Measurements from ENCODE around the gene UPP2.

The UPP2 gene

GRCh38 chr2:158101384-158101926 is at the start of gene UPP2:
TSS of gene UPP2 (plus strand) at chr2:158101876. CDS start at chr2:158102064, 188 bp downstream.
- no peak for DNase-seq

- no peak for DNase-seq
Measured at GRCh38 chr2:158052761-158053160, 48.9 kb upstream of the UPP2 start.

- no peak for DNase-seq
Measured at GRCh38 chr2:158056875-158057274, 44.8 kb upstream of the UPP2 start.

DNA sequence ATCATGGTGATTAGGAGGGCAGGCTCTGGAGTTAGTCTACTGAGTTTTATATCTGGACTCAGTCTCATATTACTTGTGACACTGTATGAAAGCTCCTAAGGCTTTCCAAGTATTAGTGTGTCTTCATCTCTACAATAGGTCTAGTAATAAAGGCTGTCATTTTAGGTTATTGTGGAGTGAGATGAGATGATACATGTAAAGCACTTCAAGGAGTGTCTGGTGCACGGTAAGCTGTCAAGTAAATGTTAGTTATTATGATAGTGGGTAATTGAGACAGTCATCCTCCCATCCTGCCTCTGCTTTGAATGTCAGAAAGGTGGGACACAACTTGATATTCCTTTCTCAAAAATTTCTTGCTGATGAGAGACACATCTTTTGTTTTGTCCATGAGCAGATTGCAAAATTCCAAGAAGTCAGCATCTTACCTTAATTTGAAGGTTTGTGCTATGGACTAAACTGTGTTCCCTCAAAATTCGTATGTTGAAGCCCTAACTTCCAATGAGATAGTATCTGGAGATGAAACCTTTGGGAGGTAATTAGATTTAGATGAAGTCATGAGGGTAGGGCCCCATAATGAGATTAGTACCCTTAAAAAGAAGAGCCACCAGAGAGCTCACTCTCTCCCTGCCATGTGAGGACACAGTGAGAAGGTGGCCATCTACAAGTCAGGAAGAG is 41.4 kb upstream of the UPP2 start:
- DNase-seq = no peak

- DNase-seq = no peak
Measured at GRCh38 chr2:158060835-158061435, 40.7 kb upstream of the UPP2 start.

- DNase-seq = no peak
Measured at GRCh38 chr2:158061763-158062162, 39.9 kb upstream of the UPP2 start.

DNA sequence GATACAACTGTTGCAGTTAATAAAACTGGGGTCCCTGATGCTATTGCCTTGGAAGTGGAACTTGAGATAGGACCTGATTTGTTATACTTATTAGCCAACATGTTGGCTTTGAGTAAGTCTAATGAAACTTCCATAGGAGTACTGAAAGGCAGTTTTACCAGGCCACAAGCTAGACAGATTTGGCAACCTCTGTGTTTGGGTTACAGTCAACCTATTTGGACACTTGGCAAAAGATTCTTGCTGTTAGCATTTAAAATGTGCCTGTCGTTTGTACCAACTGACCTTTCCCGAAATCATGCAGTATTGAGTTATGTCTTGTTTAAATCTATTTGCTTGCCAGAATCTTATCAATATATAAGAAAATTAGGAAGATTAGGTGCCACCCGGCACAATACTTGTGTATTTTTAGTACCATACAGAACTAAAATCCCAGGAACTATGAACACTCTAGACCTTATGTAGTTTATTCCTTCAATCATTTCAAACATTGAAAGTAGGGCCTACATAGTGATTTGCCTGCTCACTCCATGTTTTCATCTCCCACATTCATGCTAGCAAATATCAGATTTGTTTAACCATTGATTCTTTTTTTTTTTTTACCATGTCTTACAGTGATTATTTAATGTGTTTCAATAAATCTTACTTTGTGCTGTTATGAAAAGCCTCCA is 35.5 kb upstream of the UPP2 start:
- DNase-seq = no peak

DNA sequence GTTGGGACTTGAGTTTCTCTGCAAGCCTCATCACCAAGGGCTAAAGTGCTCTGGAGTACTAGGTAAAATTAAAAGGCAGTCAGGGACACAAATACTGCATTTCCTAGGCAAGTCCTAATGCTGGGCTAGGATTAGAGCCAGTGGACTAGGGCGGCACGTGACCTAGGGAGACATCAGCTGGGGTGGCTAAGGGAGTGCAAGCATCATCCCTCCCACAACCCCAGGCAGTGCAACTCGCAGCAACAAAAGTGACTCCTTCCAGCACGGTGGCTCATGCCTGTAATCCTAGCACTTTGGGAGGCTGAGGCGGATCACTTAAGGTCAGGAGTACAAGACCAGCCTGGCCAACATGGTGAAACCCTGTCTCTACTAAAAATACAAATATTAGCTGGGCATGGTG is 30.7 kb upstream of the UPP2 start:
- no peak for DNase-seq

DNA sequence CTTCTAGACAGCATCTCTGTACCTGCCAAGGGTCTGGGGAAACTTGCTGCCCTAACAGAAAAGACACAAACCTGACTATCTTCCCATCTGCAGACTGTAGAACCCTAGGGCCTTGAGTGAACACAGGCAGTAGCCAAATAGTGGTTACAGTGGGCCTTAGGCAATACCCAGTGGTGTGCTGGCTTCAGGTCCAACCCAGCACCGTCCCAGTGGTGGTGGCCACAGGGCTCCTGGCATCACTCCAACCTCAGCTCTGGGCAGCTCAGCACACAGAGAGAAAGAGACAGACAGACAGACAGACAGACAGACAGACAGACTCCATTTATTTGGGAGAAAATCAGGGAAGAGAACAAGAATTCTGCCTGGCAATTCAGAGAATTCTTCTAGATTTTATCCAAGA is 29.3 kb upstream of the UPP2 start:
- no peak for DNase-seq

- no peak for DNase-seq
Measured at GRCh38 chr2:158079672-158080071, 22.0 kb upstream of the UPP2 start.

DNA sequence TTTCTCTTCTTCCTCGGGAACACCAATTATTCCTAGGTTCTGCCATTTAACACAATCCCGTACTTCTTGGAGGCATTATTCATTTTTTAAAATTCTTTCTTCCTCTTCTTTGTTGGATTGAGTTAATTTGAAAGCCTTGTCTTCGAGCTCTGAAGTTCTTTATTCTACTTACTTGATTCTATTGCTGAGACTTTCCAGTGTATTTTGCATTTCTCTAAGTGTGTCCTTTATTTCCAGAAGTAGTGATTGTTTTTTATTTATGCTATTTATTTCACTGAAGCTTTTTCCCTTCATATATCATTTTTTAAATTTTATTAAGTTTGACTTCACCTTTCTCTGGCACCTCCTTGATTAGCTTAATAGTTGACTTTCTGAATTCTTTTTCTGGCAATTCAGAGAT is 13.6 kb upstream of the UPP2 start:
- no peak for DNase-seq

DNA sequence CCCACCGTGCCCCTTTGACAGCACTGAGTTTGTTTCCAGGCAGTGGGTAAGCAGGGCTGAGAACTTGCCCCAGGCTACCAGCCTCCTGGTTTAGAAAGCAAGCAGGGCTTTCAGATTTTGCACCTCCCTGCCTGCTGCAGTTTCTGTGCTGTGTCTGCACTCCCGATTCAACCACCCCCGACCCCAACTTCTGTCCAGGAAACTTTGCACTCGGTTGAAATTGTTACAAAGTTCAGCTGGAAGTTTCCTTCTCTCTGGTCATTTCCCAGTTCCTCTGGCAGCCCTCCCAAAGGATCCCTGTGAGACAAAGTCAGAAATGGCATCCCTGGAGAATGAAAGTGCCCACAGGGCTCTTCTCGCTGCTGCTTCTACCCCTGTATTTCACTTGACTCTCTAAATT is 12.4 kb upstream of the UPP2 start:
- DNase-seq = no peak

DNA sequence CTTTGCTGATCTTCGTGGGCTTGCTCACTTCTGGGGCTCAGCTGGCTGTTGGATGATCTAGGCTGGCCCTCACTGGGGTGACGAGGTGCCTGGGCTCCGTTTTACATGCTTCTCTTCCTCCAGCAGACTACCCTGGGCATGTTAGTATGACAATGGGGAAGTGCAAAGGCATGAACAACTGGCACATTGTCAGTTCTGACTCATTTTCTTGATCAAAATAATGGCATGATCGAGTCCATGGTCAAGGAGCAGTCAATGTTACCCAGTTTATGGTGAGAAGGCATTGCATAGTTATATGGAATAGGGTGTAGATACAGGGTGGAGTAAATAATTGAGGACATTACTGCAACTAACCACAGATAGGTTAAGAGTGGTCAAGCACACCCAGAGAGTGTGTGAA is 10.0 kb upstream of the UPP2 start:
- DNase-seq = no peak

GRCh38 chr2:158094487-158095092 is 7.1 kb upstream of the UPP2 start:
- DNase-seq = no peak

GRCh38 chr2:158095269-158095668 is 6.4 kb upstream of the UPP2 start:
- no peak for DNase-seq

- DNase-seq = no peak
Measured at GRCh38 chr2:158095912-158096311, 5.8 kb upstream of the UPP2 start.

- no peak for DNase-seq
Measured at GRCh38 chr2:158097481-158097880, 4.2 kb upstream of the UPP2 start.

DNA sequence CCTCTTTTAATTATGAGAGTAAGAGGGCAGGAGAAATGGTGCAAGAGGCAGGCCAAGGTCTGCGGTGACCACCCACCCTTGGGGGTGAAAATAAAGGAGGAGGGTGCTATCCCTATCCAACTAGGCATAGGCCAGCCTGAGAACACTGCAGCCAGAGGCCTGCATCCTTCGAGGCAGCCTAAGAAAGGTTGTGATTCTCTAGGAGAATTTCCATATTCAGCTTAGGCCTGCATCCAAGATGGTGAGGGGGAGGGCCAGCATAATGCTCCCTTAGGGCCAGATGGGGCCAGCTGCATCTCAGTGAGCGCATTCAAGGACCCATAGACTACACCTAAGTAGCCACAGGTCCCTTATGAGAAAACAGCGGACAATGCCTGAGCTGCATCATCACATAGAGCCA is 3.5 kb upstream of the UPP2 start:
- DNase-seq = no peak

DNA sequence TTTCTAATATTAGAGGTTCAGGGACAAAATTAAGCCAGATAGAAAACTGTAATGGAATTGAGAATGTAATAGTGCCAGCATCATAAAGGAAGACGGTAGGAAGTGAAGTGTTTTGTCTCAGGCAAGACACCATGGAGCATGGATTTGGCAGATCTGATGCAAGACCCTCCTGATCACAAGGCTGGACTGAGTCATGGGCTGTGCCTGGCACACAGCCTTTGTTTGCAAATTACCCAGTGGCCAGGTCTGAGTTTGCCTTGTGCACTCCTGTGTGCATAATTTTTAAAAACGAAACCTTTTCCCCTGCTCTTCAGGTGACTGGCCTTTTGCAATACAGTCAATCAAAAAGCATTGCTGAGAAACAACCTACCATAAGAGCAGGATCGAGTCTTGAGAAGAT is 2.0 kb upstream of the UPP2 start:
- DNase-seq = no peak

DNA sequence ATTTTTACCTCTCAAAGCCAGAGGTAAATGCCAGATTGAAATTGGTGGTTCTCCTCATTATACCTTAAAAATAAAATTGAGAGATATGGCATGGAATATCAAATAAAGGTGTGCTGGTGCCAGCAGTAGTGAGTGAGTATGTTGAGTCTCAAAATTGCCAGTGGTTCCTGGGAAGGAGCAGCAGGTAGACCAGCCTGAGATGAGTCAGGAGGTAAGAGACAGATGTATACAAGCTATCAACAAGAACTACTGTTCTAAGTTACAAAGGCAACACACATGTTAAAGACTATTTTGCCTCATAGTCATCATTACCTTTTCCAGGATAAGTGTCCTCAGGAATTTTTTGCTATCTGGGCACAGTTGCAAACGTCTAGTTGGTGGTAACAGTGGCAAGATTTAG is 1.3 kb upstream of the UPP2 start:
- no peak for DNase-seq

DNA sequence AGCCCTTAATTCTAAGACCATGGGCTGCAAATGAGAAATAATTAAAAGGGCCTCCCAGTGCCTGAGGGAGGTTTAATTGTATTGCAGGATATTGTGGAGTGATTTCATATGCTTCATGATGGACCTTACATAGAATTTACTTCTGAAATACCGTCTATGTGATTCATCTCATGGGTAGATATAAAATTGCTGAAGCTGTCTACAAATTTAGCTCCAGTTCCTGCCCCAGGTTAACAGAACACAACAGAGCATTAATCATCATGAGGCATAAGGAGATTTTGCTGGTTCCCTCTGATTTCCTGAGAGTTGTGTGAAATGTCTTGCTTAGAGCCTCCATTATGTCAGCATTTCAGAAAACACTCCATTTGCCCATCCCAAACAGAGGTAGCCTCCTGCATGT is 770 bp downstream of the UPP2 start:
- DNase-seq = no peak

DNA sequence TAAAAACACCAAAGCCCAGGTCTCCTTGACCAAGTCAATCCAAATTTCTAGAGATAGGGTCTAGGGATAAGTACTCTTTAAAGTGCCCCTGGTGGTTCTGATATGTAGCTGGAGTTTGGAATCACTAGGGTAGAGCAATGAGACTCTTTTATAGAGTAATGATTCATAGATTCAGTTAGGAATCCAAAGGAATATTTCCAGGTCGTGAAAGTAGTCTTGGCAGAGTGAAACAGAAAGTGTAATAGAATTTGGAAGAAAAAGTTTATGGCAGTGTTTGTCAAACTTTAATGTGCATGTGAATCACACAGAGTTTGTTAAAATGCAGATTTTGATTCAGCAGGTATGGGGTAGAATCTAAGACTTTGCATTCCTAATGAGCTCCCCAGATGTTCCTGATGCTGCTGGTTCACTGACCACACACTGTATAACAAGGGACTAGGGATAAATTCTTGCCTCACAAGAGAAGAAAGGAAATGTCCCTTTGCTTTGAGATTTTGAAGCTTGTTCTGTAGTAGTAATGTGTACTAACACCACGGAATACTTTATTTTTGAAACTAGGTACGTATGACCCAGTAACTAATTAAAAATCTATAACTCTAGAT is 1.8 kb downstream of the UPP2 start:
- DNase-seq = no peak

DNA sequence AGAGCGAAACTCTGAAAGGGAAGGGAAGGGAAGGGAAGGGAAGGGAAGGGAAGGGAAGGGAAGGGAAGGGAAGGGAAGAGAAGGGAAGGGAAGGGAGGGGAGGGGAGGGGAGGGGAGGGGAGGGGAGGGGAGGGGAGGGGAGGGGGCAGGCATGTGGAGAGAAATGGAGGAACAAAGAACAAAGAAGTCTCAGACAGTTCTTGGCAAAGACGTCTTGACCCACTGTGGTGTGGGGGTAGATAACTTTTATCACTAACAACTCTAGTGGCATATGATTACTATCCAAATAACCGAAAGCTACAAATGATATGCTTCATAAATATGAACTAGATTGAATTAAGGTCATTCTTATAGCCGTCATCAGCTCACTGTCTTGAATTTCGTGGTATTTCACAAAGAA is 3.2 kb downstream of the UPP2 start:
- no peak for DNase-seq

Measured in DMS79 treated with DMSO at 0.1 percent for 48 hours (cell line).